HEK293 (cell line): Measurements from ENCODE around the gene STK10.

Experiments used
- CTCF ChIA-PET: fragments of 350-600 bp; formaldehyde crosslinking; extraction: SDS; loops from one replicate; lab custom pipeline; 2021; ENCODE audit warnings: antibody characterized with exemption; lab: Yijun Ruan, JAX
- POLR2A ChIA-PET: fragments of 300-600 bp; formaldehyde crosslinking; extraction: SDS; loops from one replicate; lab custom pipeline; 2020; ENCODE audit warnings: antibody characterized with exemption, inconsistent platforms; lab: Yijun Ruan, JAX
- H3K27ac ChIP-seq: fragments of 200-500 bp; sonication (Bioruptor generic); 2 replicates; pipeline ENCODE4 v1.5.1; 2014; ENCODE audit warnings: low read depth, low read length, control low read depth, inconsistent platforms; ENCODE audit errors: extremely low read depth
- H3K36me3 ChIP-seq, 2 experiments: fragments of 200-500 bp in 1 of 2; sonication (Bioruptor generic) in 1 of 2; 1 replicate in 1 of 2; 2 replicates in 1 of 2; pipeline ENCODE4 v1.5.1; 2014 to 2017; ENCODE audit warnings: inconsistent platforms in 2 of 2, low read length in 2 of 2; ENCODE audit not compliant: control insufficient read depth in 2 of 2, insufficient read depth in 1 of 2
- H3K4me1 ChIP-seq: fragments of 200-500 bp; sonication (Bioruptor generic); 2 replicates; pipeline ENCODE4 v1.5.1; 2014; ENCODE audit warnings: mild to moderate bottlenecking, low read length, inconsistent platforms; ENCODE audit not compliant: control insufficient read depth, insufficient read depth
- H3K4me3 ChIP-seq: 2 replicates; pipeline ENCODE4 v1.5.1; 2011; ENCODE audit warnings: low read depth, mild to moderate bottlenecking, control low read depth, low read length, moderate library complexity
- H3K9me3 ChIP-seq: fragments of 200-500 bp; sonication (Bioruptor generic); 2 replicates; pipeline ENCODE4 v1.5.1; 2014; ENCODE audit warnings: low read depth, low read length, inconsistent platforms; ENCODE audit not compliant: control insufficient read depth, insufficient read depth
- GLI4 ChIP-seq: fragments of 450-650 bp; formaldehyde crosslinking; IDR thresholded peaks from 2 replicates; pipeline ENCODE4 v1.5.1; 2016; ENCODE audit warnings: missing biosample characterization, missing genetic modification characterization
- KLF1 ChIP-seq: fragments of 450-650 bp; formaldehyde crosslinking; IDR thresholded peaks from 2 replicates; pipeline ENCODE4 v1.5.1; 2016; ENCODE audit warnings: missing biosample characterization, missing genetic modification characterization
- PRDM2 ChIP-seq: fragments of 450-650 bp; formaldehyde crosslinking; IDR thresholded peaks from 2 replicates; pipeline ENCODE4 v1.5.1; 2016; ENCODE audit warnings: missing biosample characterization, missing genetic modification characterization, borderline replicate concordance
- RBAK ChIP-seq: fragments of 450-650 bp; formaldehyde crosslinking; IDR thresholded peaks from 2 replicates; pipeline ENCODE4 v1.5.1; 2016; ENCODE audit warnings: missing biosample characterization, missing genetic modification characterization
- SALL2 ChIP-seq: fragments of 450-650 bp; formaldehyde crosslinking; IDR thresholded peaks from 2 replicates; pipeline ENCODE4 v1.5.0; 2017; ENCODE audit warnings: missing biosample characterization, mild to moderate bottlenecking, missing genetic modification characterization, borderline replicate concordance
- SP2 ChIP-seq: fragments of 450-650 bp; formaldehyde crosslinking; IDR thresholded peaks from 2 replicates; pipeline ENCODE4 v1.5.1; 2016; ENCODE audit warnings: missing biosample characterization, missing genetic modification characterization
- ZBTB11 ChIP-seq: fragments of 450-650 bp; formaldehyde crosslinking; conservative IDR thresholded peaks from 2 replicates; pipeline ENCODE4 v1.5.1; 2016; ENCODE audit warnings: low read depth, missing biosample characterization, missing genetic modification characterization
- ZBTB48 ChIP-seq: fragments of 450-650 bp; formaldehyde crosslinking; IDR thresholded peaks from 2 replicates; pipeline ENCODE4 v1.5.1; 2016; ENCODE audit warnings: missing biosample characterization, missing genetic modification characterization
- ZEB2 ChIP-seq: fragments of 450-650 bp; formaldehyde crosslinking; IDR thresholded peaks from 2 replicates; pipeline ENCODE4 v1.5.1; 2016; ENCODE audit warnings: missing biosample characterization, missing genetic modification characterization
- ZIC2 ChIP-seq: fragments of 450-650 bp; formaldehyde crosslinking; IDR thresholded peaks from 2 replicates; pipeline ENCODE4 v1.5.1; 2016; ENCODE audit warnings: missing biosample characterization, missing genetic modification characterization
- ZNF112 ChIP-seq: fragments of 450-650 bp; formaldehyde crosslinking; IDR thresholded peaks from 2 replicates; pipeline ENCODE4 v1.5.0; 2017; ENCODE audit warnings: missing biosample characterization, missing genetic modification characterization
- ZNF302 ChIP-seq: fragments of 450-650 bp; formaldehyde crosslinking; IDR thresholded peaks from 2 replicates; pipeline ENCODE4 v1.5.1; 2016; ENCODE audit warnings: missing biosample characterization, missing genetic modification characterization, low read depth
- ZNF335 ChIP-seq: fragments of 450-650 bp; formaldehyde crosslinking; conservative IDR thresholded peaks from 2 replicates; pipeline ENCODE4 v1.5.1; 2016; ENCODE audit warnings: missing biosample characterization, missing genetic modification characterization
- ZNF423 ChIP-seq: fragments of 450-650 bp; formaldehyde crosslinking; IDR thresholded peaks from 2 replicates; pipeline ENCODE4 v1.5.1; 2016; ENCODE audit warnings: missing biosample characterization, missing genetic modification characterization
- ZNF48 ChIP-seq: fragments of 450-650 bp; formaldehyde crosslinking; IDR thresholded peaks from 2 replicates; pipeline ENCODE4 v1.5.1; 2016; ENCODE audit warnings: missing biosample characterization, missing genetic modification characterization
- ZNF580 ChIP-seq: fragments of 450-650 bp; formaldehyde crosslinking; IDR thresholded peaks from 2 replicates; pipeline ENCODE4 v1.5.1; 2016; ENCODE audit warnings: missing biosample characterization, missing genetic modification characterization
- ZNF623 ChIP-seq: fragments of 450-650 bp; formaldehyde crosslinking; IDR thresholded peaks from 2 replicates; pipeline ENCODE4 v1.5.1; 2016; ENCODE audit warnings: missing biosample characterization, missing genetic modification characterization
- ZNF629 ChIP-seq: fragments of 450-650 bp; formaldehyde crosslinking; IDR thresholded peaks from 2 replicates; pipeline ENCODE4 v1.5.1; 2017; ENCODE audit warnings: missing biosample characterization, missing genetic modification characterization
- ZNF660 ChIP-seq: fragments of 450-650 bp; IDR thresholded peaks from 2 replicates; pipeline ENCODE4 v1.5.1; 2018; ENCODE audit warnings: missing biosample characterization, mild to moderate bottlenecking, missing genetic modification characterization
- ZNF692 ChIP-seq: fragments of 450-650 bp; formaldehyde crosslinking; IDR thresholded peaks from 2 replicates; pipeline ENCODE4 v1.5.1; 2016; ENCODE audit warnings: missing biosample characterization, missing genetic modification characterization
- ZNF707 ChIP-seq: fragments of 450-650 bp; formaldehyde crosslinking; IDR thresholded peaks from 2 replicates; pipeline ENCODE4 v1.5.1; 2016; ENCODE audit warnings: missing biosample characterization, missing genetic modification characterization
- ZSCAN18 ChIP-seq: fragments of 450-650 bp; formaldehyde crosslinking; IDR thresholded peaks from 2 replicates; pipeline ENCODE4 v1.5.1; 2016; ENCODE audit warnings: missing biosample characterization, missing genetic modification characterization

The STK10 gene

GRCh38 chr5:172144931-172145869 is 42.8 kb downstream of the STK10 start (continued):
- TF ChIP-seq ZBTB11 (tag by site-specific recombination) (no peak), ZNF112 (tag by site-specific recombination) (no peak), ZNF423 (tag by site-specific recombination) (no peak), ZNF335 (tag by site-specific recombination) (no peak), SALL2 (no peak), SP2 (tag by site-specific recombination) (no peak)

GRCh38 chr5:172144291-172144815 is 43.7 kb downstream of the STK10 start:
- peaks cover 5% of the 10 kb centered on the region; the same call in 1 of the 2 replicates for H3K4me1 ChIP-seq
- no peak overlapping the region for H3K4me3 ChIP-seq
- H3K27ac ChIP-seq = no peak overlapping the region
- ChIA-PET CTCF (no interaction called here), POLR2A (no interaction called here)
- H3K36me3 ChIP-seq = peaks cover 0 to 7% of the 10 kb centered on the region in 2 experiments; a peak in 1 of 3 replicates
- H3K9me3 ChIP-seq = no peaks in the 10 kb centered on the region
- no peak for TF ChIP-seq ZEB2
- TF ChIP-seq ZNF660 = no peak
- no peak for TF ChIP-seq ZNF302 (tag by site-specific recombination)
- TF ChIP-seq RBAK = no peak
- TF ChIP-seq ZBTB48 (tag by site-specific recombination) = no peak
- no peak for TF ChIP-seq ZNF623 (tag by site-specific recombination)
- no peak for TF ChIP-seq ZNF707 (tag by site-specific recombination)
- TF ChIP-seq ZNF692 (tag by site-specific recombination) = no peak
- no peak for TF ChIP-seq GLI4 (tag by site-specific recombination)
- TF ChIP-seq ZNF48 (tag by site-specific recombination) = no peak
- TF ChIP-seq KLF1 (tag by site-specific recombination) = 0 out of 2 replicates have a peak, but pooled peaks have one; percentile 23
- no peak for TF ChIP-seq ZNF112 (tag by site-specific recombination)
- no peak for TF ChIP-seq ZNF580
- no peak for TF ChIP-seq ZIC2 (tag by site-specific recombination)
- no peak for TF ChIP-seq PRDM2
- TF ChIP-seq ZNF629 (tag by site-specific recombination) = no peak
- TF ChIP-seq ZSCAN18 (tag by site-specific recombination) = no peak
